Measurements from ENCODE around the gene ACAT2. TPM values are rescaled to one million over a fixed set of nuclear protein-coding genes. Genes with fewer than 3 reads are reported as not detected.
"Not testable (repeated sequence)": the region's sequence is repeated elsewhere in the genome, so short reads cannot be mapped to it uniquely, and the experiment has no call there.

ACAT2 gene
- total and polyA plus RNA-seq, 5 donors, result 4.7 to 7.9 (median 5.4) TPM

- ATAC-seq (no peak), DNase-seq (no peak)
- intact Hi-C loops (cut with DNase I), result loop anchor here in 3 of 4 donors (5.0 kb wide), 2 partner anchors 37 to 58 kb away; partner anchors contain the start of genes SOD2 (in 3 of the 3) and TCP1 (in 1 of the 3)
- 26% methylated on average over 4 of the region's 4 CpGs for WGBS
- peak overlapping the region; percentile 4 for H3K4me3 ChIP-seq (ENCODE audit: low read length)
- H3K4me1 ChIP-seq (ENCODE audit: control insufficient read depth, insufficient read depth, low read length), result peaks cover 5% of the 10 kb centered on the region
- no peaks in the 10 kb centered on the region for H3K9me3 ChIP-seq (ENCODE audit: control insufficient read depth, low read length)
- H3K27ac ChIP-seq (ENCODE audit: low read length), result no peak overlapping the region
- H3K27me3 ChIP-seq (ENCODE audit: control insufficient read depth, insufficient read depth), result no peaks in the 10 kb centered on the region
These were observed 32.1 kb upstream of the ACAT2 start for GRCh38 chr6:159729598-159730331.

GRCh38 chr6:159730332-159730676 lies 31.5 kb upstream of the ACAT2 start:
- H3K27ac ChIP-seq (ENCODE audit: low read length), result no peak overlapping the region
- H3K4me1 ChIP-seq (ENCODE audit: control insufficient read depth, insufficient read depth, low read length), result peaks cover 5% of the 10 kb centered on the region
- ATAC-seq (no peak), DNase-seq (no peak)
- H3K9me3 ChIP-seq (ENCODE audit: control insufficient read depth, low read length), result no peaks in the 10 kb centered on the region
- no peak overlapping the region for H3K4me3 ChIP-seq (ENCODE audit: low read length)
- WGBS, result 61% methylated on average over 6 of the region's 6 CpGs
- no peaks in the 10 kb centered on the region for H3K27me3 ChIP-seq (ENCODE audit: control insufficient read depth, insufficient read depth)
- intact Hi-C loops (cut with DNase I), result no loop called here

- intact Hi-C loops (cut with DNase I); H3K4me1 ChIP-seq (ENCODE audit: control insufficient read depth, insufficient read depth, low read length); H3K4me3 ChIP-seq (ENCODE audit: low read length); DNase-seq; ATAC-seq; H3K9me3 ChIP-seq (ENCODE audit: control insufficient read depth, low read length); H3K27ac ChIP-seq (ENCODE audit: low read length); H3K27me3 ChIP-seq (ENCODE audit: control insufficient read depth, insufficient read depth): not testable (repeated sequence)
- 92% methylated on average over 12 of the region's 12 CpGs for WGBS
These were observed 29.3 kb upstream of the ACAT2 start for GRCh38 chr6:159732550-159732949.

GRCh38 chr6:159733395-159733794 lies 28.4 kb upstream of the ACAT2 start:
- H3K9me3 ChIP-seq (ENCODE audit: control insufficient read depth, low read length); ATAC-seq; intact Hi-C loops (cut with DNase I); H3K27me3 ChIP-seq (ENCODE audit: control insufficient read depth, insufficient read depth); H3K4me3 ChIP-seq (ENCODE audit: low read length); H3K27ac ChIP-seq (ENCODE audit: low read length); DNase-seq; H3K4me1 ChIP-seq (ENCODE audit: control insufficient read depth, insufficient read depth, low read length): not testable (repeated sequence)
- 96% methylated on average over 12 of the region's 12 CpGs for WGBS

- DNase-seq (no peak), ATAC-seq (no peak)
- Histone ChIP-seq H3K27me3 (ENCODE audit: control insufficient read depth, insufficient read depth) (no peaks in the 10 kb centered on the region), H3K9me3 (ENCODE audit: control insufficient read depth, low read length) (no peaks in the 10 kb centered on the region), H3K4me1 (ENCODE audit: control insufficient read depth, insufficient read depth, low read length) (peaks cover 3% of the 10 kb centered on the region), H3K4me3 (ENCODE audit: low read length) (no peak overlapping the region), H3K27ac (ENCODE audit: low read length) (no peak overlapping the region)
- intact Hi-C loops (cut with DNase I), result no loop called here
- 89% methylated on average over 7 of the region's 7 CpGs for WGBS
These were observed 24.9 kb upstream of the ACAT2 start for GRCh38 chr6:159736908-159737307.

- intact Hi-C loops (cut with DNase I), result no loop called here
- Histone ChIP-seq H3K27ac (ENCODE audit: low read length) (no peak overlapping the region), H3K4me1 (ENCODE audit: control insufficient read depth, insufficient read depth, low read length) (peaks cover 1% of the 10 kb centered on the region), H3K27me3 (ENCODE audit: control insufficient read depth, insufficient read depth) (no peaks in the 10 kb centered on the region), H3K4me3 (ENCODE audit: low read length) (no peak overlapping the region), H3K9me3 (ENCODE audit: control insufficient read depth, low read length) (no peaks in the 10 kb centered on the region)
- ATAC-seq (no peak), DNase-seq (no peak)
- WGBS, result 55% methylated on average over 3 of the region's 3 CpGs
These were observed 22.5 kb upstream of the ACAT2 start for GRCh38 chr6:159739341-159739740.

GRCh38 chr6:159742165-159742564 lies 19.7 kb upstream of the ACAT2 start:
- Histone ChIP-seq H3K4me1 (ENCODE audit: control insufficient read depth, insufficient read depth, low read length) (no peaks in the 10 kb centered on the region), H3K9me3 (ENCODE audit: control insufficient read depth, low read length) (no peaks in the 10 kb centered on the region), H3K4me3 (ENCODE audit: low read length) (no peak overlapping the region), H3K27ac (ENCODE audit: low read length) (no peak overlapping the region), H3K27me3 (ENCODE audit: control insufficient read depth, insufficient read depth) (no peaks in the 10 kb centered on the region)
- DNase-seq (no peak), ATAC-seq (no peak)
- WGBS, result 88% methylated on average over 1 of the region's 1 CpG
- intact Hi-C loops (cut with DNase I), result no loop called here

GRCh38 chr6:159745081-159745480 lies 16.8 kb upstream of the ACAT2 start:
- DNase-seq (no peak), ATAC-seq (no peak)
- Histone ChIP-seq H3K27ac (ENCODE audit: low read length) (no peak overlapping the region), H3K4me3 (ENCODE audit: low read length) (no peak overlapping the region), H3K27me3 (ENCODE audit: control insufficient read depth, insufficient read depth) (no peaks in the 10 kb centered on the region), H3K4me1 (ENCODE audit: control insufficient read depth, insufficient read depth, low read length) (no peaks in the 10 kb centered on the region), H3K9me3 (ENCODE audit: control insufficient read depth, low read length) (no peaks in the 10 kb centered on the region)
- 78% methylated on average over 7 of the region's 7 CpGs for WGBS
- intact Hi-C loops (cut with DNase I), result no loop called here

- no peaks in the 10 kb centered on the region for H3K4me1 ChIP-seq (ENCODE audit: control insufficient read depth, insufficient read depth, low read length)
- WGBS, result 59% methylated on average over 1 of the region's 1 CpG
- H3K9me3 ChIP-seq (ENCODE audit: control insufficient read depth, low read length), result no peaks in the 10 kb centered on the region
- no peak overlapping the region for H3K27ac ChIP-seq (ENCODE audit: low read length)
- no peak overlapping the region for H3K4me3 ChIP-seq (ENCODE audit: low read length)
- no peaks in the 10 kb centered on the region for H3K27me3 ChIP-seq (ENCODE audit: control insufficient read depth, insufficient read depth)
- ATAC-seq, result peak in 1 of 2 donors; percentile 64
- intact Hi-C loops (cut with DNase I), result no loop called here
- no peak for DNase-seq
These were observed 15.1 kb upstream of the ACAT2 start for GRCh38 chr6:159746759-159747158.

- intact Hi-C loops (cut with DNase I); H3K4me1 ChIP-seq (ENCODE audit: control insufficient read depth, insufficient read depth, low read length); H3K27me3 ChIP-seq (ENCODE audit: control insufficient read depth, insufficient read depth); H3K27ac ChIP-seq (ENCODE audit: low read length); DNase-seq; H3K4me3 ChIP-seq (ENCODE audit: low read length); H3K9me3 ChIP-seq (ENCODE audit: control insufficient read depth, low read length); ATAC-seq: not testable (repeated sequence)
- 82% methylated on average over 7 of the region's 7 CpGs for WGBS
These were observed 13.7 kb upstream of the ACAT2 start for GRCh38 chr6:159748127-159748526.

GRCh38 chr6:159751448-159751847 lies 10.4 kb upstream of the ACAT2 start:
- DNase-seq (no peak), ATAC-seq (no peak)
- 83% methylated on average over 3 of the region's 3 CpGs for WGBS
- H3K4me3 ChIP-seq (ENCODE audit: low read length), result no peak overlapping the region
- H3K4me1 ChIP-seq (ENCODE audit: control insufficient read depth, insufficient read depth, low read length), result no peaks in the 10 kb centered on the region
- H3K27me3 ChIP-seq (ENCODE audit: control insufficient read depth, insufficient read depth), result no peaks in the 10 kb centered on the region
- no peak overlapping the region for H3K27ac ChIP-seq (ENCODE audit: low read length)
- intact Hi-C loops (cut with DNase I), result no loop called here
- no peaks in the 10 kb centered on the region for H3K9me3 ChIP-seq (ENCODE audit: control insufficient read depth, low read length)

All from right cardiac atrium (tissue), 5 donors.